Measurements from ENCODE around the gene GMPR2. TPM values are rescaled to one million over a fixed set of nuclear protein-coding genes. Genes with fewer than 3 reads are reported as not detected.

Gene GMPR2
- total RNA-seq, 1 donor from 2014 or later, result 30.3 TPM

- ATAC-seq (no peak), DNase-seq (ENCODE audit: low spot score) (no peak)
These were observed 31.1 kb downstream of the GMPR2 start for GRCh38 chr14:24263848-24264247.

- ATAC-seq (no peak), DNase-seq (ENCODE audit: low spot score) (no peak)
These were observed 31.6 kb downstream of the GMPR2 start for GRCh38 chr14:24264298-24264697.

- DNase-seq (ENCODE audit: low spot score) (no peak), ATAC-seq (no peak)
These were observed 33.9 kb downstream of the GMPR2 start for GRCh38 chr14:24266344-24267244.

- DNase-seq (ENCODE audit: low spot score) (no peak), ATAC-seq (no peak)
These were observed 34.8 kb downstream of the GMPR2 start for GRCh38 chr14:24267516-24267915.

GRCh38 chr14:24268225-24268624 lies 35.5 kb downstream of the GMPR2 start:
- DNase-seq (ENCODE audit: low spot score) (no peak), ATAC-seq (no peak)

- ATAC-seq (no peak), DNase-seq (ENCODE audit: low spot score) (no peak)
These were observed 36.6 kb downstream of the GMPR2 start for GRCh38 chr14:24269368-24269767.

GRCh38 chr14:24269910-24270536 lies 37.3 kb downstream of the GMPR2 start:
- no peak for ATAC-seq

GRCh38 chr14:24270537-24271133 lies 37.9 kb downstream of the GMPR2 start:
- DNase-seq (ENCODE audit: low spot score), result no peak
- ATAC-seq, result peak; percentile 24

More at GRCh38 chr14:24269910-24270536, 37.3 kb downstream of the GMPR2 start:
- DNase-seq (ENCODE audit: low spot score), result no peak

DNA sequence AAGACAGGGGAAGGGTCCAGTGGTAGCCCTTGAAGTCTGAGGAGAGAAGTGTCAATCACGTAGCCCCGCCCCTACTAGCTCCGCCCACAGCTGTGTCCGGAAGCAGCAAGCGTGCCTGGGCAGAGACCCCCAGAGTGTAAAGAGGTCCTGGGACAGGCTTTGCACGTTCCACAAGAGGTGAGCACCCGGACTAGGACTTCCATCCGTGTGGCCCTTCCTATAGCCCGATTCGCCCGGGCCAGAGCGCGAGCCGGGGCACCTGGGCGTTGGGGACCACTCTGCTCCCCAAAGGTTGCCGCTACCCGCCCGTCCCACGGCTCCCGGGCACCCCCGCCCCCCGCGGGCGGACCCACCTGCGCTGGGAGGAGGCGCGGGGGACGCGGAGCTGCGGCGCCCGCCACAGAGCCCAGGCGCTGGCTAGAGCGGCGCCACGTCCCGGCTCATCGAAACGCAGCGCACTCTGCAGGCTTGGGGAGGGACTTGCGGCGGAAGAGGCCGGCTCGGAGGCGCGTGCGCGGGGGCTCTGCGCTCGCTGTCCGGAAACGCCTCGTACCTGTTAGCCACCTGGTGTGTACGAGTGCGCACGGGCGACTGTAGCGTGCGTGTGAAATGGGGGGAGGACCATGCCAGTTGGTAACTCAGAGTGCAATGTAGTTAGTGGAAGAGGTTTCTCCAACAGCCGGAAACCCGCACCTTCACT lies 38.6 kb downstream of the GMPR2 start, which contains the start of gene RABGGTA:
Gene RABGGTA, minus strand, starts transcription at position 464 of the 700 bp plus-strand sequence. CDS start 482 bp downstream, outside the sequence.
- DNase-seq (ENCODE audit: low spot score), result peak; percentile 88
- peak; percentile 94 for ATAC-seq

- ATAC-seq (no peak), DNase-seq (ENCODE audit: low spot score) (no peak)
These were observed 39.1 kb downstream of the GMPR2 start for GRCh38 chr14:24271834-24272263.

- no peak for ATAC-seq
- no peak for DNase-seq (ENCODE audit: low spot score)
These were observed 39.7 kb downstream of the GMPR2 start for GRCh38 chr14:24272467-24272866.

GRCh38 chr14:24273422-24273998 lies 40.8 kb downstream of the GMPR2 start:
- peak; percentile 54 for ATAC-seq
- no peak for DNase-seq (ENCODE audit: low spot score)

GRCh38 chr14:24274101-24274543 lies 41.4 kb downstream of the GMPR2 start:
- ATAC-seq, result no peak
- no peak for DNase-seq (ENCODE audit: low spot score)

DNA sequence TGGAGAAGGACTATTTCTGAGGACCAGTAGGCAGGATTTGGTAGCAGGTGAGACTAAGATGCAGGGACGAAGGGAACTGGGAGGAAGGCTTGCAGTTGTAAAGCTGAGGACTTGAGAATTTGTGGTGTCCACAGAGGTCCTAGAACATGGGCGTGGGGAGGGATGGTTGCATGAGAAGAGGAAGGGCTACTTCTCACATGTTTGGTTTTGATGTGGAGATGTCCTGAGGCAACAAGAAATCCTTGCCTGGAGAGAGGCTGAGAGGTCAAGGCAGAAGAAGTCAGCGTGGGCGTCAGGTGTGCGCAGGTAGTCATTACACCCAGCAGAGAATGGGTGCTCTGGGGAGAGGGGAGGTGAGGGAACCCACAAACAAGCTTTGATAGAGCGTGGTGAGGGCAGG lies 44.3 kb downstream of the GMPR2 start:
- DNase-seq (ENCODE audit: low spot score), result no peak
- ATAC-seq, result no peak

DNA sequence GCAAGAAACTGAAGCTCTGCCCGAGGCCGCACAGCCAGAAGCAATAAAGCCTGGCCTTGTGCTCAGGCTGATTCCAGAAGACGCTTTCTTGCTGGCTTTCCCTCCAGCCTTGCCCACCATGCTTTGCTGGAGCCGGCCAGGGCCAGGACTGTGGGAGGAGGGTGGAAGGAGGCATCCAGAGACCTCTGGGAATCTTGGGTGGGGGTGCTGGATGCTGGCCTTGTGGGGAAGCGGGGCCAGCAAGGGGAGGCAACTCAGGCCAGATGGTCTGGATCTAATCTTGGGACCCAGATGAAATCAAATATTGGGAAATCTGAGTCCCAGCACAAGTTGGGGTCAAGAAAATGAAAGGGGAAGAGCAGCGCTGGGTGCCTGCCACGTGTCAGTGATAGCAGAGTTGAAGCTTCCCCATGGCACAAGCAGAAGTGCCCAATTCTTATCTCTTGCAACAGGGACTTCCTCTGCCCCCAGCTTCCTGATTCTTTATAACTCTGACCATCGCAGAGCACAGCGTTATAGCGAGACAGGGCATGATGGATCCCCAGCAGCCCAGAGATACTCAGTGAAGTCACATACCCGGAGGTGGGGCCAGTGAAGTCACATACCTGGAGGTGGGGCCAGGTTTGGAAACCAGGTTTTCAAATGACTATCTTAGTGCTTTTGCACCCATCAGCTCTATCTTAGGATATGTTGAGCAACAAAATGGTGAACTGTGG lies 45.0 kb downstream of the GMPR2 start:
- no peak for ATAC-seq
- no peak for DNase-seq (ENCODE audit: low spot score)

GRCh38 chr14:24278424-24278823 lies 45.7 kb downstream of the GMPR2 start:
- DNase-seq (ENCODE audit: low spot score) (no peak), ATAC-seq (no peak)

GRCh38 chr14:24279301-24280186 lies 46.8 kb downstream of the GMPR2 start:
- DNase-seq (ENCODE audit: low spot score) (no peak), ATAC-seq (peak; percentile 65)

DNA sequence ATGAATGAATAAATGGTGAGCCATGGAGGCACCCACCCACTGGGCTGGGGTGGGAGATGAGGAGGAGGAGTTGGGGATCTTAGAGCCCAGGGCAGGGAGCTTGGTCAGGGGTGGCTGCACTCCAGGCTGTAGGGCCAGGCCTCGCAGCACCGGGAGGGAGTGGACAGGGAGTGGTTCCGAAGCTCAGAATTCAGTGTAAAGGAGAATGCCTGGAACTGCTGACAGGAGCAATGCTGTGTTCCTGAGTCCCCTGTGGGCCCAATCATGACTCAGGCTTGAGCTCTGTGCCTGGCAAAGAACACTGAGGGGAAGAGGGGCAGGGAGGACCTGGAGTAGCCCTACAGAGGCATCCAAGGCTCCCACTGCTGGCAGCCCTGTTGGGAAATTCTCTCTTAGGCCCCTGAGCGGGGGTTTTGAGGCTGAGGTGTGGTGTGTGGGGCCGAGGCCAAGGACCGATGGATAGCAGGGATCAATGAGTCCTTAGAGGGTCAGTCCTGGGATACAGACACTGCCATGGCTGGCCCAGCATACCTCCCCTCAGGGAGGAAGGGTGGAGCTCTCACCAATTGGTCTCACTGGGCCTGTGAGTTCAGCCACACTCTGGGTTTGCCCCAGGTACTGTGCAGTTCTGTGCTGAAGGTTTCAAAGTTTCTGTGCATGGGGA lies 48.2 kb downstream of the GMPR2 start:
- no peak for ATAC-seq

More for the DNA sequence above, 48.2 kb downstream of the GMPR2 start:
- no peak for DNase-seq (ENCODE audit: low spot score)

Measured in left lobe of liver (tissue), 2 donors.